ENCODE measurements around the gene KIF16B. TPM values are rescaled to one million over a fixed set of nuclear protein-coding genes. Genes with fewer than 3 reads are reported as not detected.
"Not testable (repeated sequence)": the region's sequence is repeated elsewhere in the genome, so short reads cannot be mapped to it uniquely, and the experiment has no call there.

KIF16B gene
- total RNA-seq, 4 donors from 2014 or later = 22.2 to 59.2 (median 31.4) TPM

GRCh38 chr20:16526433-16527380 is 46.5 kb downstream of the KIF16B start:
- TF ChIP-seq CTCF (IDR thresholded peaks at IDR 0.05) (no peak), POLR2A (IDR thresholded peaks at IDR 0.05) (no peak)
- intact Hi-C loops (cut with DNase I; ENCODE audit: low total_unique reads) = no loop called here
- H3K4me3 ChIP-seq (ENCODE audit: low read depth, poor library complexity, severe bottlenecking) = no peak overlapping the region
- 84 to 92% methylated on average over 9 of the region's 9 CpGs for WGBS, 2 donors
- no peak for DNase-seq (ENCODE audit: low spot score in 2 of 2)

- intact Hi-C loops (cut with DNase I; ENCODE audit: low total_unique reads); DNase-seq (ENCODE audit: low spot score in 2 of 2); H3K4me3 ChIP-seq (ENCODE audit: low read depth, poor library complexity, severe bottlenecking): not testable (repeated sequence)
- 90 to 91% methylated on average over 5 of the region's 5 CpGs for WGBS, 2 donors
These were observed 50.6 kb downstream of the KIF16B start for GRCh38 chr20:16522651-16523050.

- no peak overlapping the region for H3K4me3 ChIP-seq (ENCODE audit: low read depth, poor library complexity, severe bottlenecking)
- no peak for DNase-seq (ENCODE audit: low spot score in 2 of 2)
- 86 to 90% methylated on average over 4 to 5 of the region's 5 CpGs for WGBS, 2 donors
- TF ChIP-seq CTCF (IDR thresholded peaks at IDR 0.05) (no peak), POLR2A (IDR thresholded peaks at IDR 0.05) (no peak)
- intact Hi-C loops (cut with DNase I; ENCODE audit: low total_unique reads) = no loop called here
These were observed 53.1 kb downstream of the KIF16B start for GRCh38 chr20:16520154-16520553.

GRCh38 chr20:16519673-16520072 is 53.6 kb downstream of the KIF16B start:
- DNase-seq (ENCODE audit: low spot score in 2 of 2); H3K4me3 ChIP-seq (ENCODE audit: low read depth, poor library complexity, severe bottlenecking); intact Hi-C loops (cut with DNase I; ENCODE audit: low total_unique reads): not testable (repeated sequence)
- 85 to 89% methylated on average over 8 of the region's 8 CpGs for WGBS, 2 donors

GRCh38 chr20:16518784-16519084 is 54.5 kb downstream of the KIF16B start:
- intact Hi-C loops (cut with DNase I; ENCODE audit: low total_unique reads) = no loop called here
- WGBS, 2 donors = 88 to 91% methylated on average over 4 of the region's 4 CpGs

GRCh38 chr20:16517946-16518783 is 55.1 kb downstream of the KIF16B start:
- no peak for TF ChIP-seq CTCF (IDR thresholded peaks at IDR 0.05)
- TF ChIP-seq POLR2A (IDR thresholded peaks at IDR 0.05) = no peak
- DNase-seq (ENCODE audit: low spot score in 2 of 2) = no peak
- WGBS, 2 donors = 81 to 82% methylated on average over 11 to 14 of the region's 14 CpGs
- intact Hi-C loops (cut with DNase I; ENCODE audit: low total_unique reads) = no loop called here
- H3K4me3 ChIP-seq (ENCODE audit: low read depth, poor library complexity, severe bottlenecking) = no peak overlapping the region

More at GRCh38 chr20:16518784-16519084, 54.5 kb downstream of the KIF16B start:
- TF ChIP-seq POLR2A (IDR thresholded peaks at IDR 0.05) (no peak), CTCF (IDR thresholded peaks at IDR 0.05) (no peak)
- DNase-seq (ENCODE audit: low spot score in 2 of 2) = no peak
- no peak overlapping the region for H3K4me3 ChIP-seq (ENCODE audit: low read depth, poor library complexity, severe bottlenecking)

All from lower leg skin (tissue), 4 donors.